ENCODE measurements around the gene LOXHD1.

The LOXHD1 gene

GRCh38 chr18:46546111-46546640, 110.8 kb downstream of the LOXHD1 start:
- no peak for DNase-seq (ENCODE audit: low read depth)

GRCh38 chr18:46542545-46542944, 114.5 kb downstream of the LOXHD1 start:
- DNase-seq (ENCODE audit: low read depth), result no peak

GRCh38 chr18:46541626-46542189, 115.3 kb downstream of the LOXHD1 start:
- no peak for DNase-seq (ENCODE audit: low read depth)

- DNase-seq (ENCODE audit: low read depth), result no peak
These were observed 118.6 kb downstream of the LOXHD1 start for GRCh38 chr18:46538376-46538775.

- no peak for DNase-seq (ENCODE audit: low read depth)
These were observed 120.7 kb downstream of the LOXHD1 start for GRCh38 chr18:46536215-46536874.

GRCh38 chr18:46531482-46531881, 125.5 kb downstream of the LOXHD1 start:
- no peak for DNase-seq (ENCODE audit: low read depth)

- DNase-seq (ENCODE audit: low read depth), result no peak
These were observed 129.0 kb downstream of the LOXHD1 start for GRCh38 chr18:46528037-46528436.

GRCh38 chr18:46519870-46520269, 137.2 kb downstream of the LOXHD1 start:
- DNase-seq (ENCODE audit: low read depth), result no peak

- DNase-seq (ENCODE audit: low read depth), result no peak
These were observed 138.6 kb downstream of the LOXHD1 start for GRCh38 chr18:46518438-46518837.

GRCh38 chr18:46516555-46516954, 140.5 kb downstream of the LOXHD1 start:
- DNase-seq (ENCODE audit: low read depth), result no peak

GRCh38 chr18:46510386-46510785, 146.6 kb downstream of the LOXHD1 start:
- DNase-seq (ENCODE audit: low read depth), result no peak

GRCh38 chr18:46509530-46509929, 147.5 kb downstream of the LOXHD1 start:
- DNase-seq (ENCODE audit: low read depth), result no peak

GRCh38 chr18:46506974-46507586, 149.9 kb downstream of the LOXHD1 start:
- DNase-seq (ENCODE audit: low read depth), result no peak

- no peak for DNase-seq (ENCODE audit: low read depth)
These were observed 154.6 kb downstream of the LOXHD1 start for GRCh38 chr18:46502444-46502843.

GRCh38 chr18:46497129-46497528, 159.9 kb downstream of the LOXHD1 start:
- no peak for DNase-seq (ENCODE audit: low read depth)

GRCh38 chr18:46488471-46489213, 168.4 kb downstream of the LOXHD1 start:
- DNase-seq (ENCODE audit: low read depth), result no peak

GRCh38 chr18:46485675-46486194, 171.3 kb downstream of the LOXHD1 start:
- no peak for DNase-seq (ENCODE audit: low read depth)

- no peak for DNase-seq (ENCODE audit: low read depth)
These were observed 172.0 kb downstream of the LOXHD1 start for GRCh38 chr18:46484971-46485370.

- DNase-seq (ENCODE audit: low read depth), result no peak
These were observed 174.2 kb downstream of the LOXHD1 start for GRCh38 chr18:46482831-46483230.

- DNase-seq (ENCODE audit: low read depth), result no peak
These were observed 175.2 kb downstream of the LOXHD1 start for GRCh38 chr18:46481847-46482245.

- DNase-seq (ENCODE audit: low read depth), result no peak
These were observed 175.8 kb downstream of the LOXHD1 start for GRCh38 chr18:46481048-46481846.

GRCh38 chr18:46480226-46480625, 176.8 kb downstream of the LOXHD1 start:
- DNase-seq (ENCODE audit: low read depth), result no peak

Measured in stimulated activated CD8-positive, alpha-beta memory T cell treated with anti-CD3 and anti-CD28 coated beads, Interleukin-12 subunit alpha, Interleukin-12 subunit beta, amount 100 ng/mL, for 4 hours (primary cell).